GM12891 (cell line): ENCODE results near the gene CEP41.

ENCODE experiments used
- POLR2A ChIP-seq: IDR thresholded peaks from 2 replicates; pipeline ENCODE4 v1.6.1; 2011; ENCODE audit warnings: low read depth, low read length, control low read depth
- POLR2AphosphoS5 ChIP-seq: IDR thresholded peaks from 2 replicates; pipeline ENCODE4 v1.6.1; 2011; ENCODE audit warnings: low read depth, low read length, control low read depth
- POU2F2 ChIP-seq: IDR thresholded peaks from 2 replicates; pipeline ENCODE4 v1.6.1; 2011; ENCODE audit warnings: low read depth, mild to moderate bottlenecking, control low read depth, low read length, moderate library complexity
- SPI1 ChIP-seq: IDR thresholded peaks from 2 replicates; pipeline ENCODE4 v1.6.1; 2011; ENCODE audit warnings: low read depth, low read length, control low read depth
- TAF1 ChIP-seq: IDR thresholded peaks from 2 replicates; pipeline ENCODE4 v1.6.1; 2011; ENCODE audit warnings: low read depth, low read length, control low read depth

GRCh38 chr7:130458257-130458656 lies 17.4 kb upstream of the CEP41 start:
- TF ChIP-seq POLR2AphosphoS5 = no peak
- TF ChIP-seq POLR2A = no peak
- no peak for TF ChIP-seq TAF1
- no peak for TF ChIP-seq POU2F2
- TF ChIP-seq SPI1 = no peak
